Neural progenitor cell (in vitro differentiated cells): ENCODE measurements around the gene SUMF2. TPM values are rescaled to one million over a fixed set of nuclear protein-coding genes. Genes with fewer than 3 reads are reported as not detected.
"Not testable (repeated sequence)": the region's sequence is repeated elsewhere in the genome, so short reads cannot be mapped to it uniquely, and the experiment has no call there.

Experiments
- DNase-seq: peaks from one replicate; pipeline ENCODE4 v3.0.0-alpha.2; 2016; ENCODE audit warnings: low spot score
- H2AFZ ChIP-seq: fragments of 200-600 bp; sonication (generic); replicated peaks from 2 replicates; pipeline ENCODE4 v1.6.1; 2016; ENCODE audit warnings: antibody characterized with exemption
- H3F3A ChIP-seq: fragments of 200-600 bp; sonication (generic); 2 replicates; pipeline ENCODE4 v1.6.1; 2016; ENCODE audit warnings: antibody characterized with exemption, low read depth
- H3K27ac ChIP-seq: fragments of 200-600 bp; sonication (generic); 2 replicates; pipeline ENCODE4 v1.5.1; 2016; ENCODE audit warnings: mild to moderate bottlenecking
- H3K27me3 ChIP-seq: fragments of 200-600 bp; sonication (generic); 2 replicates; pipeline ENCODE4 v1.6.1; 2016; ENCODE audit warnings: mild to moderate bottlenecking, moderate library complexity
- H3K36me3 ChIP-seq: fragments of 200-600 bp; sonication (generic); 2 replicates; pipeline ENCODE4 v1.5.1; 2016
- H3K4me1 ChIP-seq: fragments of 200-600 bp; sonication (generic); 2 replicates; pipeline ENCODE4 v1.6.1; 2016; ENCODE audit warnings: mixed run types
- H3K4me2 ChIP-seq: fragments of 200-600 bp; sonication (generic); 2 replicates; pipeline ENCODE4 v1.6.1; 2016
- H3K4me3 ChIP-seq: fragments of 200-600 bp; sonication (generic); 2 replicates; pipeline ENCODE4 v1.5.1; 2016
- H3K79me2 ChIP-seq: fragments of 200-600 bp; sonication (generic); 2 replicates; pipeline ENCODE4 v1.6.1; 2016; ENCODE audit warnings: low read depth
- H3K9ac ChIP-seq: fragments of 200-600 bp; sonication (generic); 2 replicates; pipeline ENCODE4 v1.6.1; 2016
- H3K9me3 ChIP-seq: fragments of 200-600 bp; sonication (generic); 2 replicates; pipeline ENCODE4 v1.5.1; 2016; ENCODE audit warnings: low read depth
- H4K20me1 ChIP-seq: fragments of 200-600 bp; sonication (generic); 2 replicates; pipeline ENCODE4 v1.6.1; 2016; ENCODE audit warnings: low read depth
- H3K27ac Mint-ChIP-seq: 3 replicates; pipeline ENCODE4 v1.8.0; 2021; ENCODE audit warnings: mixed read lengths
- H3K27me3 Mint-ChIP-seq: 2 replicates; pipeline ENCODE4 v1.8.0; 2022; ENCODE audit warnings: low read depth, mild to moderate bottlenecking, inconsistent platforms, moderate library complexity, mixed read lengths; ENCODE audit not compliant: insufficient read depth
- H3K36me3 Mint-ChIP-seq: 3 replicates; pipeline ENCODE4 v1.8.0; 2021; ENCODE audit warnings: mixed read lengths
- H3K4me1 Mint-ChIP-seq: 3 replicates; pipeline ENCODE4 v1.8.0; 2021; ENCODE audit warnings: mixed read lengths
- H3K4me3 Mint-ChIP-seq: 3 replicates; pipeline ENCODE4 v1.8.0; 2021; ENCODE audit warnings: mild to moderate bottlenecking, moderate library complexity, mixed read lengths
- H3K9me3 Mint-ChIP-seq: 3 replicates; pipeline ENCODE4 v1.8.0; 2020; ENCODE audit warnings: mixed read lengths
- CTCF ChIP-seq: fragments of 200-600 bp; sonication (generic); IDR thresholded peaks from 2 replicates; pipeline ENCODE4 v1.5.1; 2017; ENCODE audit warnings: antibody characterized with exemption, mild to moderate bottlenecking
- EZH2 ChIP-seq: fragments of 200-600 bp; sonication (generic); IDR thresholded peaks from 2 replicates; pipeline ENCODE4 v1.6.1; 2017; ENCODE audit warnings: antibody characterized with exemption, mild to moderate bottlenecking, moderate library complexity
- EZH2phosphoT487 ChIP-seq: fragments of 200-600 bp; sonication (generic); IDR thresholded peaks from 2 replicates; pipeline ENCODE4 v1.6.1; 2017; ENCODE audit warnings: antibody characterized with exemption
- total RNA-seq: library from RNA; depleted of rRNA; stranded (reverse); fragments of >200 nt; gene quantifications from 2 replicates; pipeline ENCODE4 v1.2.3, GENCODE V29; 2015; ENCODE audit warnings: low replicate concordance

SUMF2 gene
- total RNA-seq, 1 donor from 2014 or later = 76.1 TPM

- Histone ChIP-seq H3K4me3 (no peak overlapping the region), H3K4me1 (no peaks in the 10 kb centered on the region), H3K9me3 (no peaks in the 10 kb centered on the region), H3K9ac (no peak overlapping the region), H3K36me3 (no peaks in the 10 kb centered on the region), H3F3A (no peaks in the 10 kb centered on the region), H3K27me3 (no peaks in the 10 kb centered on the region), H3K27ac (no peak overlapping the region), H2AFZ (no peak overlapping the region), H3K79me2 (no peaks in the 10 kb centered on the region), H3K4me2 (no peak overlapping the region), H4K20me1 (no peaks in the 10 kb centered on the region)
- peak; percentile 7 for TF ChIP-seq CTCF
- no peak for TF ChIP-seq EZH2phosphoT487
- no peaks in the 10 kb centered on the region for H3K4me1 Mint-ChIP-seq
- no peak for DNase-seq
- peaks cover 10% of the 10 kb centered on the region for H3K36me3 Mint-ChIP-seq
- no peaks in the 10 kb centered on the region for H3K9me3 Mint-ChIP-seq
- no peak overlapping the region for H3K27ac Mint-ChIP-seq
- no peak overlapping the region for H3K4me3 Mint-ChIP-seq
- peaks cover 2% of the 10 kb centered on the region for H3K27me3 Mint-ChIP-seq
These were observed 15.5 kb downstream of the SUMF2 start for GRCh38 chr7:56079450-56080185.

- H3K27me3 ChIP-seq, H3K36me3 ChIP-seq, DNase-seq, H2AFZ ChIP-seq, H3K27me3 Mint-ChIP-seq, H3F3A ChIP-seq, H3K4me2 ChIP-seq, H3K4me3 Mint-ChIP-seq, H3K9me3 Mint-ChIP-seq, H3K9me3 ChIP-seq, H3K4me3 ChIP-seq, H3K4me1 ChIP-seq, H3K4me1 Mint-ChIP-seq, H4K20me1 ChIP-seq, H3K27ac Mint-ChIP-seq, H3K79me2 ChIP-seq, H3K27ac ChIP-seq, H3K9ac ChIP-seq: not testable (repeated sequence)
- peaks cover 10% of the 10 kb centered on the region for H3K36me3 Mint-ChIP-seq
These were observed 16.8 kb downstream of the SUMF2 start for GRCh38 chr7:56080726-56081435.

GRCh38 chr7:56081626-56082340 is 17.7 kb downstream of the SUMF2 start:
- Histone ChIP-seq H3K27ac (no peak overlapping the region), H2AFZ (no peak overlapping the region), H3K4me1 (no peaks in the 10 kb centered on the region), H3F3A (no peaks in the 10 kb centered on the region), H3K36me3 (no peaks in the 10 kb centered on the region), H3K9me3 (no peaks in the 10 kb centered on the region), H3K79me2 (no peaks in the 10 kb centered on the region), H3K27me3 (no peaks in the 10 kb centered on the region), H3K4me2 (no peak overlapping the region), H4K20me1 (no peaks in the 10 kb centered on the region), H3K4me3 (no peak overlapping the region), H3K9ac (no peak overlapping the region)
- Mint-ChIP-seq H3K9me3 (no peaks in the 10 kb centered on the region), H3K4me1 (no peaks in the 10 kb centered on the region), H3K27me3 (peaks cover 4% of the 10 kb centered on the region), H3K27ac (no peak overlapping the region), H3K4me3 (no peak overlapping the region), H3K36me3 (peaks cover 9% of the 10 kb centered on the region)
- no peak for DNase-seq
- TF ChIP-seq EZH2phosphoT487 (no peak), CTCF (no peak), EZH2 (no peak)
